ENCODE measurements around the gene IZUMO1. TPM values are rescaled to one million over a fixed set of nuclear protein-coding genes. Genes with fewer than 3 reads are reported as not detected.
A peak's percentile ranks its signal among the peaks of the same experiment; 100 is the strongest.

IZUMO1 gene
- total and polyA plus RNA-seq, 2 of the 4 experiments (the other 2 are of a cell fraction) = not detected

GRCh38 chr19:48740164-48740972, 6.3 kb downstream of the IZUMO1 start, which contains the start of gene RASIP1:
Gene RASIP1 (minus strand): TSS chr19:48740610. CDS start chr19:48740282, 328 bp downstream.
- Histone ChIP-seq H2BK15ac (ENCODE audit: low read depth, low read length) (no peak within 1 kb of the TSS), H3K4me1 (ENCODE audit: control insufficient read depth, insufficient read depth, low read length) (peaks cover 5% of the 10 kb centered on the region), H3K9ac (ENCODE audit: low read depth, low read length) (no peak within 1 kb of the TSS), H2BK5ac (ENCODE audit: low read depth, low read length, poor library complexity, severe bottlenecking) (no peak within 1 kb of the TSS), H4K5ac (ENCODE audit: low read depth, low read length) (no peak within 1 kb of the TSS), H4K20me1 (ENCODE audit: insufficient read depth, low read length) (no peaks in the 10 kb centered on the region), H3K4me2 (ENCODE audit: low read depth, low read length) (no peak within 1 kb of the TSS), H3K23ac (ENCODE audit: low read depth, low read length) (no peak within 1 kb of the TSS), H2AK5ac (ENCODE audit: low read depth, low read length) (no peak within 1 kb of the TSS), H2BK20ac (ENCODE audit: low read depth, low read length) (no peak within 1 kb of the TSS), H3K4me3 (ENCODE audit: insufficient read depth, low read depth, low read length) (peak within 1 kb of the TSS; percentile 5; the same call in 1 of the 2 replicates), H2AK9ac (replicated peaks; ENCODE audit: low read depth, low read length, poor library complexity) (peak within 1 kb of the TSS; percentile 72), H3K18ac (ENCODE audit: low read depth, low read length) (no peak within 1 kb of the TSS), H4K91ac (ENCODE audit: insufficient read depth, low read depth, low read length) (no peak within 1 kb of the TSS), H3K9me3 (ENCODE audit: control insufficient read depth, insufficient read depth, low read length) (peaks cover 2% of the 10 kb centered on the region), H3K79me1 (ENCODE audit: low read depth in 1 of 2, low read length in 2 of 2) (no peaks in the 10 kb centered on the region), H3K4ac (ENCODE audit: low read depth, low read length) (no peak within 1 kb of the TSS), H3K27ac (ENCODE audit: insufficient read depth, low read length) (no peak within 1 kb of the TSS), H3K27me3 (ENCODE audit: control insufficient read depth, insufficient read depth, low read length) (peaks cover 21% of the 10 kb centered on the region), H3K14ac (replicated peaks; ENCODE audit: low read depth, low read length) (no peak within 1 kb of the TSS), H3K36me3 (ENCODE audit: control insufficient read depth, insufficient read depth, low read length) (no peaks in the 10 kb centered on the region), H3K56ac (ENCODE audit: extremely low read depth, insufficient read depth, low read length) (no peak within 1 kb of the TSS), H2AFZ (replicated peaks; ENCODE audit: low read length, poor library complexity) (peak within 1 kb of the TSS; percentile 88), H4K8ac (ENCODE audit: low read depth in 2 of 2, low read length in 2 of 2) (no peak within 1 kb of the TSS), H2BK120ac (ENCODE audit: low read depth, low read length) (no peak within 1 kb of the TSS), H3K9me1 (ENCODE audit: insufficient read depth, low read length) (peaks cover 3% of the 10 kb centered on the region)
- POLR2A ChIA-PET (ENCODE audit: unreplicated experiment) = no interaction called here
- in situ Hi-C loops (cut with MboI; ENCODE audit: low sequenced_read_pairs) (no loop called here), dilution Hi-C loops (cut with HindIII; ENCODE audit: low sequenced_read_pairs, unreplicated experiment) (no loop called here), intact Hi-C loops (cut with micrococcal nuclease) (no loop called here)
- BruUV-seq (replicated peaks) = no TSS peak
- DNase-seq (no peak), ATAC-seq (ENCODE audit: low read depth) (no peak)
- WGBS, 2 experiments (ENCODE audit: extremely low coverage in 2 of 2, insufficient read length in 1 of 2) = 54% methylated on average over 7 of the region's 27 CpGs; no CpG with 5 or more reads in 1 of the 2 experiments
- CTCF ChIA-PET = no interaction called here
- no peak for TF ChIP-seq SMC3 (IDR thresholded peaks at IDR 0.05; ENCODE audit: low read depth, low read length)
- no peak for TF ChIP-seq BHLHE40 (IDR thresholded peaks at IDR 0.05; ENCODE audit: low read depth, low read length)
- TF ChIP-seq ELK1 (IDR thresholded peaks at IDR 0.05; ENCODE audit: borderline replicate concordance, low read depth, low read length) = no peak
- TF ChIP-seq RFX5 (IDR thresholded peaks at IDR 0.05; ENCODE audit: low read depth, low read length) = no peak
- TF ChIP-seq MXI1 (IDR thresholded peaks at IDR 0.05; ENCODE audit: borderline replicate concordance, low read depth, low read length) = no peak
- TF ChIP-seq CEBPB (IDR thresholded peaks at IDR 0.05; ENCODE audit: low read depth, low read length) = no peak
- TF ChIP-seq CHD1 (IDR thresholded peaks at IDR 0.05; ENCODE audit: low read depth, low read length) = no peak
- no peak for TF ChIP-seq MAZ (IDR thresholded peaks at IDR 0.05; ENCODE audit: borderline replicate concordance, low read depth, low read length)
- TF ChIP-seq FOS (IDR thresholded peaks at IDR 0.05; ENCODE audit: low read depth, low read length) = no peak
- TF ChIP-seq RAD21 (IDR thresholded peaks at IDR 0.05; ENCODE audit: low read length) = no peak
- TF ChIP-seq MAFK (IDR thresholded peaks at IDR 0.05; ENCODE audit: low read depth, low read length) = no peak
- TF ChIP-seq POLR2A (IDR thresholded peaks at IDR 0.05; ENCODE audit: low read depth, low read length) = no peak
- TF ChIP-seq, protein P1, sequence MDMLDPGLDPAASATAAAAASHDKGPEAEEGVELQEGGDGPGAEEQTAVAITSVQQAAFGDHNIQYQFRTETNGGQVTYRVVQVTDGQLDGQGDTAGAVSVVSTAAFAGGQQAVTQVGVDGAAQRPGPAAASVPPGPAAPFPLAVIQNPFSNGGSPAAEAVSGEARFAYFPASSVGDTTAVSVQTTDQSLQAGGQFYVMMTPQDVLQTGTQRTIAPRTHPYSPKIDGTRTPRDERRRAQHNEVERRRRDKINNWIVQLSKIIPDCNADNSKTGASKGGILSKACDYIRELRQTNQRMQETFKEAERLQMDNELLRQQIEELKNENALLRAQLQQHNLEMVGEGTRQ (IDR thresholded peaks at IDR 0.05; ENCODE audit: low read depth, low read length) = no peak
- no peak for TF ChIP-seq NFE2L2 (IDR thresholded peaks at IDR 0.05; ENCODE audit: low read depth, low read length)
- TF ChIP-seq RCOR1 (IDR thresholded peaks at IDR 0.05; ENCODE audit: insufficient replicate concordance, low read length) = no peak
